ENCODE results near the gene GNAI1.
A peak's percentile ranks its signal among the peaks of the same experiment; 100 is the strongest.

GNAI1 gene

DNA sequence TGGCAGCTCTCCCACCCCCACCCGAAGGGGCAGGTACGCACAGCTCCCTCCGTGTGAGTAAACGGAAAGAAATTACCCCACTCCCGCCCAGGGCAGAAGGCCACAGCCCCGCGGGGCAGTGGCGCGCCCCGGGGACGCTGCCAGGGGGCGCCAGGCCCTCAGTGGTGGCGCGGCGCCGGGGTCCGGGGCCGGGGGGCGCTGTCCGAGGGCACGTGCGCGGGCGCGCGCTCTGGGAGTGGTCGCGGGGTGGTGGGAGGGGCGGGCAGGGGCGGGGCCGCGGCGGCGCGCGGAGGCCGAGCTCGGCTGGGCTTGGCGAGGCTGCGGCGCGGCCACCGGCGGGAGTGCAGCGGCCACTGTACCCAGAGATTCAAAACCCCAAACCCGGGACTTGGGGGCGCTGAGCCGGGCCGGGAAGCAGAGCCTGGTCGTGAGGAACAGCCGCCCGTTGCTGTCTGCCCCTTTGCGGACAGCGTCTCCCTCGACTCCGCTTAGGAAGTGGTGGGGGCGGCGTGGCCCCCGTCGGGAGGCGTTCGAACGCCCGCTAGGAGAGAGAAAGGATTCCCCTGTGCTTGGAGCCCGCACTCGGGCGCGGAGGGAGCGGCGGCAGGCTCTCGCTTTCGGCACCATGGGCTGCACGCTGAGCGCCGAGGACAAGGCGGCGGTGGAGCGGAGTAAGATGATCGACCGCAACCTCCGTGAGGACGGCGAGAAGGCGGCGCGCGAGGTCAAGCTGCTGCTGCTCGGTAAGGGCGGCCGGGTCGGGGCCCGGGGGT is at the start of gene GNAI1:
Gene GNAI1 (plus strand): TSS at position 296 of the 773 bp plus-strand sequence. CDS start 330 bp downstream, at position 626.
- intact Hi-C loops (cut with DNase I) = loop anchor here (2.0 to 10.0 kb wide), 2 partner anchors 50 to 154 kb away; no protein-coding TSS in a partner anchor
- peak; percentile 28 to 89 (median 72) for DNase-seq

DNA sequence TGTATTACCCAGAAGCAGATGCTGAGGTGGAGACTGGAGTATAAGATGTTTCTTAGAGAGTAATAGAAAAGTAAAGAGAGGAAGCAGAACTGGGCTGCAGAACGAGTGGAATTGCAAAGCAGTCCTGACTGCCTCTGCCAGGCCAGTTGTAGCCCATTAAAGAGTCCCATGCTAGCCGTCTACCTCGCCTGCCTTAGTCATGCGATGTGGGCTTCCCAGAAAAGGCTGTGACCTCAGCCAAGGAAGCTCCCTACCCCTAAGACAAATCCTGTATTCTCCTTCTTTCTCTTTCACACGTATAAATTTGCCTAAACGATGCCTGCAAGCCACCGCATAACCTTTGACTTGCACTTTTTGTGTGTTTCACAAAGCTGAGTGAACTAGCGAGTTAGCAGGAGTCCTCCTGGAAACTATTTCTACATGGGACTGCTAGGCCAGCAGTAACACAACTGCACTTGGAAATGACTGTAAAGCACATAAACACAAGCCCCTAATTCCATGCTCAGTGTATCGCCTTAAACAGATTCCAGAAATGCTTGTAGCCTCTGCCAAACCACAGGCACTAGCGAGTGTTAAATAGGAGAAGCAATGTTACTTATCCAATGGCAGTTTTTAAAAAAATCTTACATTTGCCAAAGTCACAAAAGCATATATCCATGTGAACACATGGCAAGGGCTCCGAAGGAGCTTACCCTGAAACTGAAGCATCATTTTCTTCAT is 47.4 kb upstream of the GNAI1 start:
- intact Hi-C loops (cut with DNase I) = loop anchor here (10.0 kb wide), 1 partner anchor 308 kb away; no protein-coding TSS in a partner anchor
- no peak for DNase-seq

- DNase-seq = no peak
- intact Hi-C loops (cut with DNase I) = loop anchor here (10.0 kb wide), 1 partner anchor 307 kb away; no protein-coding TSS in a partner anchor
Measured at GRCh38 chr7:80087771-80088170, 46.9 kb upstream of the GNAI1 start.

DNA sequence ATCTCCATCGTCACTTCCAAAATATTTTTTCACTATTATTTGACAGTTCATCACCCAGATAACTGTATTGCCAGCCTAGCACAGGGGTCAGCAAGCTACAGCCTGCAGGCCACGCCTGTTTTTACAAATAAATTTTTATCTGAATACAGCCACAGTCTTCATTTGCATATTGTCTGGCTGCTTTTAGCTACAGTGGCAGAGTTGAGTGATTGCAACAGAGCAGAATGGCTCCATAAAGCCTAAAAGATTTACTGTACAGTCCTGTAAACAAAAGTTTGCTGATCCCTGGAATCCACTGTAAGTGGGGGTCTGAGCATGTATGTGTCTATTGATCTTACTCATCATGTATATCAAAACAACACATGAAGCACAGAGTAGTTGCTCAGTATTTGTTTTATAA is 45.9 kb upstream of the GNAI1 start:
- intact Hi-C loops (cut with DNase I) = loop anchor here (10.0 kb wide), 1 partner anchor 306 kb away; no protein-coding TSS in a partner anchor
- DNase-seq = no peak

- intact Hi-C loops (cut with DNase I) = loop anchor here (10.0 kb wide), 1 partner anchor 305 kb away; no protein-coding TSS in a partner anchor
- no peak for DNase-seq
Measured at GRCh38 chr7:80089366-80089765, 45.3 kb upstream of the GNAI1 start.

DNA sequence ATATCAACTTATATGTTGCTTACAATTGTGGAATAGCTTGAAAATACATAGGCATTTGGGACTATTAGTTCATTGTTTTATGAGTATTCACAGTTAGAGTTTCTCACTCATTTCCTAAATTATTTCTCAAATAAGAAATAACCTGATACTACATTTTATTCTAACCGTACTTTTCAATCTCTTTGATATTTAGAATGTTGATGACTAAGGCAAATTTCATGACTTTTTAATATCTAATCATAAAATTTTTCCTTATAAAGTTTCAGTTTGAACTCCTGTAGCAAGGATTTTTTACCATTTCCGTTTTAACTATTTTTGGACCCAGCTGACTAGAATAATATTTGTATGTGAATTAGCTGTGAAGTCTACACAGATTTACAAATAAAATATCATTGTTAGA is 41.3 kb upstream of the GNAI1 start:
- intact Hi-C loops (cut with DNase I) = no loop called here

DNA sequence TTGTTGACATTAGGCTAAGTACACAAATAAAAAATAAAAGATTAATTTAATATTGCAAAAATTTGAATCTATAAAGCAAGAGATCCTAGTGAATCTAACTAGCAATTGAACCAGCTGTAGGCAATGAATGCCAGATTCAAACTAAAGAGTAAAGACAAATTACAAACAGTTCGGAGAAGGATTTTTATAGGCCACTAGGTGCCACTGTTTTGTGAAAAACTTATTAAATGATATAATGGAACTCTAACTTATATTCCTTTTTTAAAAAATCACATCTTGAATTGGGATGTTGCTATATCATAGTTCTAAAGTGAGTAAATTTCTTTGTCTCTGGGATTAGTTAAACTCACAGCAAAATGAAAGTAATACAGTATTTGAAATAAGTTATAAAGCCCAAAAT is 39.1 kb upstream of the GNAI1 start:
- peak in 1 of 42 donors; percentile 47 for DNase-seq
- intact Hi-C loops (cut with DNase I) = no loop called here

More for the DNA sequence above, 41.3 kb upstream of the GNAI1 start:
- no peak for DNase-seq

DNA sequence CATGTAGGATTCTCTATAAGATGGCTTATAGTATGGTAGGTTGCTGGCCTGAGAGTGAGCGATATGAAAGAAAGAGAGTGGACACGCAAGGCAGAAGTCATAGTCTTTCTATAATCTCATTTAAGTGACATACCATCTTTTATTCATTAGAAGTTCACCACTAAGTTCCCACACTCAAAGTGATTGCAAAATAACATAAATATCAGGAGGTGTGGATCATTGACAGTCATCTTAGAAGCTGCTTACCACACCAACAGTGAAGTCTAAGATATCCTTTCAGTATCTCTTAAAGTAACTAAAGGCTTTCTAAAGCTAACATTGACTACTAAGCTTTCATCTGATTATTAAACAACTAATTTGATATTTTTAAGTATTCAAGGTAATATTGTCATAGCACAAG is 36.9 kb upstream of the GNAI1 start:
- DNase-seq = no peak

GRCh38 chr7:80098795-80099194 is 35.8 kb upstream of the GNAI1 start:
- intact Hi-C loops (cut with DNase I) = no loop called here
- DNase-seq = no peak

More for the DNA sequence above, 36.9 kb upstream of the GNAI1 start:
- intact Hi-C loops (cut with DNase I) = no loop called here

GRCh38 chr7:80100254-80100653 is 34.4 kb upstream of the GNAI1 start:
- intact Hi-C loops (cut with DNase I) = no loop called here
- DNase-seq = no peak

DNA sequence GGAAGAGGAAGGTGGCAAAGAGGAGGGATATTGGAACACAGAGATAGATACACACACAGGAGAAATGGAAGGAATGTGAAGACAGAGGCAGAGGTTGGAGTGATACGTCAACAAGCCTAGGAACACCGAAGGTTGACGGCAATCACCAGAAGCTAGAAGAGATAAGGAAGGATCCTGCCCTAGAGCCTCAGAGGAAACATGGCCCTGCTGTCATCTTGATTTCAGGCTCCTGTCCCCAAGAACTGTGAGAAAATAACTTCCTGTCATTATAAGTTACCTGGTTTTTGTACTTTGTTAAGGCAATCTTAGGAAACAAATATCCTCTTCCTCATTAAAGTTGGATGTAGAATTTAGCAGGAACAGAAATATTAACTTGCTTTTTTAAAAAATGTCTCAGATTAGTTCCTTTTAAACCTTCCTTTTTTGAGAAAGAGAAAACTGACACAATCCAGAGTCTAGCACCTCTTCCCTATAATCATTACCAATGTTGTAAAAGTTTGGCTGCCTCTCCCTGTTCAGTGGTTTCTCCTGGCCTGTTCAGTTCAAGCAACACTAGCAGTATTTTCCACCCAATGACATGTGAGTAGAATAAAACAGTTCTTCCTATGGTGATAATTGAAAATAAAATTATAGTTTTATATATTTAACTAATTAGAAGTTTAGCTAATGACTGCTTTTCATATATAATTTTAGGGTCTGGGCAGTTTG is 28.8 kb upstream of the GNAI1 start:
- no peak for DNase-seq
- intact Hi-C loops (cut with DNase I) = no loop called here

- no peak for DNase-seq
- intact Hi-C loops (cut with DNase I) = no loop called here
Measured at GRCh38 chr7:80106498-80107113, 28.0 kb upstream of the GNAI1 start.

GRCh38 chr7:80107278-80107677 is 27.4 kb upstream of the GNAI1 start:
- DNase-seq = no peak
- intact Hi-C loops (cut with DNase I) = no loop called here

- intact Hi-C loops (cut with DNase I) = no loop called here
Measured at GRCh38 chr7:80110376-80110775, 24.3 kb upstream of the GNAI1 start.

DNA sequence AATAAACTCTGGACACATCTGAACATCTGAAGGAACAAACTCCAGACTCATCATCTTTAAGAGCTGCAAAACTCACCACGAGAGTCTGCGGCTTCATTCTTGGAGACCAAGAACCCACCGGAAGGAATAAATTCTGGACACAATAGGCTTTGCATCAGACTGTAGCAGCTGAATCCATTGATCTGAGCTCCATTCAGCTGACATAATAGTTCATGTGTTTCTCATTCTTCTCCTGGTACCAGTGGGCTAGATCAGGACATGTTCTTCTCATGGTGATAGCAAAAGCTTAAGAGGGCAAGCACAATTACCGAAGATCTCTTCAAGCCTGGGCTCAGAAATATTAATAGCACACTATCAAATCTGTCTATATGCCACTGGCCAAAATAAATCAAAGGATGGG is 20.5 kb upstream of the GNAI1 start:
- no peak for DNase-seq
- intact Hi-C loops (cut with DNase I) = no loop called here

More at GRCh38 chr7:80110376-80110775, 24.3 kb upstream of the GNAI1 start:
- no peak for DNase-seq

DNA sequence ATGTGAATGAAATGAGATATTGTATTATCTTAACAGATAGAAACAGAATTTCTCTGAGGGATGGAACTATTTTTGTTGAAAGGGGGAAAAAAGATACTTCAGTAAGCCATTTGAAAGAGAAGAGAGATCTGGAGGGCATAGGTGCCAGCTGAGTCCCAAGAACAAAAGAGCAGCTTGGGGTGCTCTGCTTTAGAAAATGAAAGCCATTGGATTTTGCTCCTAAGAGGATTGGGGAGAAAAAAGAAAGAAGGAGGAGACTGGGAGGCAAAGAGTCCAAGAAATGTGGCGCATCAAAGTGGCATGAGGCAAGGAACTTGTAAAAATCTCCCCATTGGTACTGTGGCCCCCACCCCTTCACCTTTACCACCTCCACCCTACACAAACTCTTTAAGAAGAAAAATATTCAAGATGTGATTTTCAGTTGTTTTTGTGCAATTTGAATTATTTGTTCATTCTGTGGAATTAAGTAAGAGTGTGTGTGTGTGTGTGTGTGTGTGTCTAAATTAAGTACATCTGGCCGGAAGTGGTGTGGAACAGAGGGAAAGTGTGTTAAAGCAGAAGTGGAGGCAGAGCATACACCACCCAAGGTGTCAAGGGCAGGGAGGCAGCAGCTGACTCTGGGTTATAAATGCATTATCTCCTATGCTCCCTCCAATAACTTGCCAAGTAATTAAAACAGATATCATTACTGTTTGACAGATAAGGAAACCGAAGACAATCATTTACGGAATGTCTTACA is 9.9 kb upstream of the GNAI1 start:
- no peak for DNase-seq
- intact Hi-C loops (cut with DNase I) = no loop called here

- intact Hi-C loops (cut with DNase I) = no loop called here
- DNase-seq = peak in 39 of 42 donors; percentile 22 to 91 (median 73)
Measured at GRCh38 chr7:80127412-80128160, 7.0 kb upstream of the GNAI1 start.

GRCh38 chr7:80128918-80129317 is 5.7 kb upstream of the GNAI1 start:
- intact Hi-C loops (cut with DNase I) = no loop called here
- no peak for DNase-seq

All from head of caudate nucleus (tissue), 42 donors.